T-helper 1 cell treated with Interleukin-12 subunit alpha and Interleukin-12 subunit beta and Interleukin-4 antibody, amounts not matched to agents 30 μg/mL and 1 μg/mL, for 36 hours (primary cell): ENCODE measurements around the gene AMT.

Source experiments
- H3K27ac Mint-ChIP-seq: one replicate; pipeline ENCODE4 v1.8.0; 2021; ENCODE audit warnings: mild to moderate bottlenecking, mixed read lengths
- H3K27me3 Mint-ChIP-seq: one replicate; pipeline ENCODE4 v1.8.0; 2021; ENCODE audit warnings: low read depth, mixed read lengths
- H3K36me3 Mint-ChIP-seq: one replicate; pipeline ENCODE4 v1.8.0; 2021; ENCODE audit warnings: low read depth, mixed read lengths
- H3K4me1 Mint-ChIP-seq: one replicate; pipeline ENCODE4 v1.8.0; 2021; ENCODE audit warnings: low read depth, mixed read lengths
- H3K4me3 Mint-ChIP-seq: one replicate; pipeline ENCODE4 v1.8.0; 2021; ENCODE audit warnings: mild to moderate bottlenecking, moderate library complexity, mixed read lengths
- H3K9me3 Mint-ChIP-seq: one replicate; pipeline ENCODE4 v1.8.0; 2021; ENCODE audit warnings: mixed read lengths

Gene AMT

GRCh38 chr3:49388289-49388820 is 33.9 kb downstream of the AMT start:
- Mint-ChIP-seq H3K4me3 (no peak overlapping the region), H3K27me3 (no peaks in the 10 kb centered on the region), H3K27ac (no peak overlapping the region), H3K36me3 (peaks cover 8% of the 10 kb centered on the region), H3K9me3 (no peaks in the 10 kb centered on the region), H3K4me1 (peaks cover 18% of the 10 kb centered on the region)

- Mint-ChIP-seq H3K4me1 (peaks cover 15% of the 10 kb centered on the region), H3K27me3 (no peaks in the 10 kb centered on the region), H3K27ac (no peak overlapping the region), H3K4me3 (no peak overlapping the region), H3K36me3 (peaks cover 9% of the 10 kb centered on the region), H3K9me3 (no peaks in the 10 kb centered on the region)
Measured at GRCh38 chr3:49387721-49388120, 34.6 kb downstream of the AMT start.

GRCh38 chr3:49386056-49386756 is 36.1 kb downstream of the AMT start:
- H3K4me3 Mint-ChIP-seq, result no peak overlapping the region
- peaks cover 9% of the 10 kb centered on the region for H3K36me3 Mint-ChIP-seq
- no peaks in the 10 kb centered on the region for H3K9me3 Mint-ChIP-seq
- H3K27ac Mint-ChIP-seq, result no peak overlapping the region
- no peaks in the 10 kb centered on the region for H3K27me3 Mint-ChIP-seq
- H3K4me1 Mint-ChIP-seq, result peaks cover 15% of the 10 kb centered on the region

GRCh38 chr3:49385617-49386016 is 36.7 kb downstream of the AMT start:
- peaks cover 9% of the 10 kb centered on the region for H3K36me3 Mint-ChIP-seq
- no peak overlapping the region for H3K4me3 Mint-ChIP-seq
- H3K9me3 Mint-ChIP-seq, result no peaks in the 10 kb centered on the region
- H3K27ac Mint-ChIP-seq, result no peak overlapping the region
- peaks cover 15% of the 10 kb centered on the region for H3K4me1 Mint-ChIP-seq
- no peaks in the 10 kb centered on the region for H3K27me3 Mint-ChIP-seq

GRCh38 chr3:49383387-49383786 is 38.9 kb downstream of the AMT start:
- Mint-ChIP-seq H3K36me3 (peaks cover 19% of the 10 kb centered on the region), H3K4me1 (peaks cover 22% of the 10 kb centered on the region), H3K4me3 (no peak overlapping the region), H3K9me3 (no peaks in the 10 kb centered on the region), H3K27ac (no peak overlapping the region), H3K27me3 (no peaks in the 10 kb centered on the region)

GRCh38 chr3:49378249-49378895 is 43.9 kb downstream of the AMT start:
- no peaks in the 10 kb centered on the region for H3K27me3 Mint-ChIP-seq
- H3K27ac Mint-ChIP-seq, result peak overlapping the region; percentile 66
- H3K4me3 Mint-ChIP-seq, result no peak overlapping the region
- H3K4me1 Mint-ChIP-seq, result peaks cover 30% of the 10 kb centered on the region
- no peaks in the 10 kb centered on the region for H3K9me3 Mint-ChIP-seq
- H3K36me3 Mint-ChIP-seq, result peaks cover 31% of the 10 kb centered on the region

GRCh38 chr3:49377483-49377882 is 44.8 kb downstream of the AMT start:
- Mint-ChIP-seq H3K9me3 (no peaks in the 10 kb centered on the region), H3K36me3 (peaks cover 37% of the 10 kb centered on the region), H3K27me3 (no peaks in the 10 kb centered on the region), H3K27ac (peak overlapping the region; percentile 75), H3K4me3 (no peak overlapping the region), H3K4me1 (peaks cover 30% of the 10 kb centered on the region)

- Mint-ChIP-seq H3K9me3 (no peaks in the 10 kb centered on the region), H3K27ac (no peak overlapping the region), H3K4me3 (no peak overlapping the region), H3K36me3 (peaks cover 43% of the 10 kb centered on the region), H3K4me1 (peaks cover 17% of the 10 kb centered on the region), H3K27me3 (no peaks in the 10 kb centered on the region)
Measured at GRCh38 chr3:49371946-49372345, 50.3 kb downstream of the AMT start.

GRCh38 chr3:49370585-49371290 is 51.5 kb downstream of the AMT start:
- Mint-ChIP-seq H3K27me3 (no peaks in the 10 kb centered on the region), H3K36me3 (peaks cover 53% of the 10 kb centered on the region), H3K4me3 (no peak overlapping the region), H3K4me1 (peaks cover 19% of the 10 kb centered on the region), H3K27ac (peak overlapping the region; percentile 2), H3K9me3 (no peaks in the 10 kb centered on the region)
